ENCODE data around the gene LDAF1. TPM values are rescaled to one million over a fixed set of nuclear protein-coding genes. Genes with fewer than 3 reads are reported as not detected.

LDAF1 gene
- total RNA-seq, 1 experiment from 2014 or later, result 11.5 TPM

DNA sequence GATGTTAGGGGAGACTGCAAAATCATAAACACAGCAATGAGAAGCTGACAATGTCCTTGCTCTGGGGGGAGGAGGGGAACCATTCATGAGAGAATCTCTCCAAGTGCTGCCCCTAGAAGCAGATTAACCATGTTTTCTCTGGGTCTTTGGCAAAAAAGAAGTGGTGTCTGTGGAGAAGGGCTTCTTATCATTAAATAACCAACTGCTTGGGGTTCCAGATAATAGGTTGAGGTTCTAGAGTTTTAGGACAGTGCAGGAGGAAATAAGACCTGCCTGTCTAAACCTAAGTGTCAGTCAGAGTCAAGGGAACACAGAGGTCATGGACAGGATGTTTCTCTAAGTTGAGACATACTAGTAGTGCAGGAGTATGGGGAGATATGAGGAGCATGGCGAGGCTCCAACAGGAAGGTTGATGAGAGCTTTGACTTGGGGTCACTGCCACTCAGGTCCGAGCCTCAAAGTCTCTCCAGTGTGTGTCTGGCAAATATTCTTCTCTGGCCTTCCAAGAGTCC is 69.9 kb downstream of the LDAF1 start:
- Histone ChIP-seq H3K9me3 (ENCODE audit: low read length) (no peaks in the 10 kb centered on the region), H3K27me3 (ENCODE audit: low read length) (peaks cover 87% of the 10 kb centered on the region), H3K4me3 (ENCODE audit: low read length) (no peak overlapping the region), H3F3A (ENCODE audit: low read length, unreplicated experiment) (no peaks in the 10 kb centered on the region), H3K27ac (ENCODE audit: low read length) (no peak overlapping the region), H3K4me1 (ENCODE audit: insufficient read depth, low read length) (no peaks in the 10 kb centered on the region), H3K79me2 (ENCODE audit: low read length) (no peaks in the 10 kb centered on the region), H3K9me2 (replicated peaks; ENCODE audit: low read length) (no peaks in the 10 kb centered on the region), H3K36me3 (ENCODE audit: low read depth, low read length) (no peaks in the 10 kb centered on the region), H4K20me1 (ENCODE audit: low read length) (no peaks in the 10 kb centered on the region), H2AFZ (ENCODE audit: low read length) (no peak overlapping the region), H3K4me2 (ENCODE audit: low read length) (no peak overlapping the region), H3K9ac (ENCODE audit: low read length) (no peak overlapping the region)
- CTCF ChIA-PET, result no interaction called here
- intact Hi-C loops (cut with micrococcal nuclease), result no loop called here
- BruUV-seq (replicated peaks), result no TSS peak
- DNase-seq (no peak), ATAC-seq (no peak)
- POLR2A ChIA-PET (ENCODE audit: unreplicated experiment), result no interaction called here
- TF ChIP-seq EZH2 (IDR thresholded peaks at IDR 0.05; ENCODE audit: low read length, unreplicated experiment) (no peak), EZH2phosphoT487 (IDR thresholded peaks at IDR 0.05; ENCODE audit: borderline replicate concordance, low read length) (no peak)
- TF ChIP-seq, protein P1, sequence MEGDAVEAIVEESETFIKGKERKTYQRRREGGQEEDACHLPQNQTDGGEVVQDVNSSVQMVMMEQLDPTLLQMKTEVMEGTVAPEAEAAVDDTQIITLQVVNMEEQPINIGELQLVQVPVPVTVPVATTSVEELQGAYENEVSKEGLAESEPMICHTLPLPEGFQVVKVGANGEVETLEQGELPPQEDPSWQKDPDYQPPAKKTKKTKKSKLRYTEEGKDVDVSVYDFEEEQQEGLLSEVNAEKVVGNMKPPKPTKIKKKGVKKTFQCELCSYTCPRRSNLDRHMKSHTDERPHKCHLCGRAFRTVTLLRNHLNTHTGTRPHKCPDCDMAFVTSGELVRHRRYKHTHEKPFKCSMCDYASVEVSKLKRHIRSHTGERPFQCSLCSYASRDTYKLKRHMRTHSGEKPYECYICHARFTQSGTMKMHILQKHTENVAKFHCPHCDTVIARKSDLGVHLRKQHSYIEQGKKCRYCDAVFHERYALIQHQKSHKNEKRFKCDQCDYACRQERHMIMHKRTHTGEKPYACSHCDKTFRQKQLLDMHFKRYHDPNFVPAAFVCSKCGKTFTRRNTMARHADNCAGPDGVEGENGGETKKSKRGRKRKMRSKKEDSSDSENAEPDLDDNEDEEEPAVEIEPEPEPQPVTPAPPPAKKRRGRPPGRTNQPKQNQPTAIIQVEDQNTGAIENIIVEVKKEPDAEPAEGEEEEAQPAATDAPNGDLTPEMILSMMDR (conservative IDR thresholded peaks at IDR 0.05; ENCODE audit: low read depth, low read length), result no peak

Other genes starting within 250 kb of the LDAF1 start
- gene DNAH3, start 7.8 kb upstream of the LDAF1 start, total RNA-seq (2014; rRNA removed), result under 0.01 and 0.11 TPM in 2 replicates
- gene ZP2, start 52.9 kb downstream of the LDAF1 start, total RNA-seq (2014; rRNA removed), result not detected in 2 replicates
- gene ANKS4B, start 75.0 kb downstream of the LDAF1 start, total RNA-seq (2014; rRNA removed), result not detected in 2 replicates
- not detected in 2 replicates for gene CRYM, start 119.6 kb downstream of the LDAF1 start, total RNA-seq (2014; rRNA removed)